Measurements from ENCODE around the gene FAR2.
"Not testable (repeated sequence)": the region's sequence is repeated elsewhere in the genome, so short reads cannot be mapped to it uniquely, and the experiment has no call there.

Gene FAR2

GRCh38 chr12:29148911-29149690, at the start of gene FAR2:
Gene FAR2, plus strand, starts transcription at chr12:29149278. Its CDS starts 121,172 bp downstream, at chr12:29270450.
- no peak for DNase-seq

GRCh38 chr12:29102741-29103140, 46.3 kb upstream of the FAR2 start:
- DNase-seq = no peak

- no peak for DNase-seq
Observed at GRCh38 chr12:29103539-29103974, 45.5 kb upstream of the FAR2 start.

GRCh38 chr12:29104516-29104915, 44.6 kb upstream of the FAR2 start:
- no peak for DNase-seq

GRCh38 chr12:29110506-29111442, 38.3 kb upstream of the FAR2 start:
- no peak for DNase-seq

- DNase-seq = no peak
Observed at GRCh38 chr12:29113101-29113500, 36.0 kb upstream of the FAR2 start.

- DNase-seq = no peak
Observed at GRCh38 chr12:29116414-29116813, 32.7 kb upstream of the FAR2 start.

GRCh38 chr12:29131539-29131938, 17.5 kb upstream of the FAR2 start:
- no peak for DNase-seq

- DNase-seq = no peak
Observed at GRCh38 chr12:29132316-29132715, 16.8 kb upstream of the FAR2 start.

GRCh38 chr12:29133181-29133580, 15.9 kb upstream of the FAR2 start:
- DNase-seq = no peak

- no peak for DNase-seq
Observed at GRCh38 chr12:29133680-29134079, 15.4 kb upstream of the FAR2 start.

GRCh38 chr12:29138256-29138655, 10.8 kb upstream of the FAR2 start:
- DNase-seq = not testable (repeated sequence)

- not testable (repeated sequence) for DNase-seq
Observed at GRCh38 chr12:29138855-29139254, 10.2 kb upstream of the FAR2 start.

- DNase-seq = no peak
Observed at GRCh38 chr12:29145372-29146170, 3.5 kb upstream of the FAR2 start.

- DNase-seq = no peak
Observed at GRCh38 chr12:29146196-29146595, 2.9 kb upstream of the FAR2 start.

GRCh38 chr12:29147731-29148595, 1.1 kb upstream of the FAR2 start:
- DNase-seq = no peak

GRCh38 chr12:29148596-29148910, 525 bp upstream of the FAR2 start:
- DNase-seq = no peak

GRCh38 chr12:29149691-29150281, 708 bp downstream of the FAR2 start:
- DNase-seq = no peak

GRCh38 chr12:29150462-29150861, 1.4 kb downstream of the FAR2 start:
- DNase-seq = no peak

- DNase-seq = no peak
Observed at GRCh38 chr12:29152223-29152868, 3.3 kb downstream of the FAR2 start.

- no peak for DNase-seq
Observed at GRCh38 chr12:29152981-29153630, 4.0 kb downstream of the FAR2 start.

Data from SHP77 treated with DMSO at 0.1 percent for 48 hours (cell line).